ENCODE data around the gene KCNH1. TPM values are rescaled to one million over a fixed set of nuclear protein-coding genes. Genes with fewer than 3 reads are reported as not detected.
"Not testable (repeated sequence)": the region's sequence is repeated elsewhere in the genome, so short reads cannot be mapped to it uniquely, and the experiment has no call there.

Gene KCNH1
- total and polyA plus RNA-seq, 3 experiments from 2014 or later: not detected

DNA sequence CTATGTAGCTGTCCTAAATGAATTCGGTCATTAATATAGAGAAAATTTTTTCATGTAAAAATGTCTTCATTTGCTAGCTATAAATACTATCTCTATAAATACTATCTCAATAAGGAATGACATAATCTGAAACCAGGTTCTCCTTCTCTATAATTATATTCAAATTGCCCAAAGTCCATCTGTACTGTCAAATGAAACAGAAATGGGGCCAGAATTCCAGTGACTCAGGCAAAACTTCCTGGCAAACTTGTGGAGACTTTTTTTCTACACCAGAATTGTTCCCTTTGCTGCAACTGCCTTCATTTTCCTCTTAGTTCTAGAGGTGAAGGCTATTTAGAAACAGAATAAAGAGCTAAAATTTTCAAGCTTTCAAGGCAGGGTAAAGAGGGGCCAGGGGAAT lies 152.5 kb downstream of the KCNH1 start:
- peaks cover 7 to 21% of the 10 kb centered on the region in 2 donors for H3K27me3 Mint-ChIP-seq
- no peaks in the 10 kb centered on the region for H3K36me3 Mint-ChIP-seq
- H3K36me3 ChIP-seq (ENCODE audit: insufficient read depth, low read length): no peaks in the 10 kb centered on the region
- no peaks in the 10 kb centered on the region for H3K4me1 ChIP-seq (ENCODE audit: insufficient read depth, low read length)
- ChIA-PET POLR2A (no interaction called here), CTCF (no interaction called here)
- H3K4me3 Mint-ChIP-seq: no peak overlapping the region
- H3K27ac Mint-ChIP-seq: no peak overlapping the region
- no peak overlapping the region for H3K27ac ChIP-seq (ENCODE audit: low read depth, low read length)
- H3K27me3 ChIP-seq (ENCODE audit: insufficient read depth, low read length, poor library complexity, severe bottlenecking): no peaks in the 10 kb centered on the region
- no peaks in the 10 kb centered on the region for H3K9me3 ChIP-seq (ENCODE audit: low read length)
- no peak overlapping the region for H3K4me3 ChIP-seq (ENCODE audit: low read length)
- no peaks in the 10 kb centered on the region for H3K4me1 Mint-ChIP-seq
- DNase-seq: no peak
- peaks cover 2 to 15% (median 9%) of the 10 kb centered on the region in 5 donors for H3K9me3 Mint-ChIP-seq

DNA sequence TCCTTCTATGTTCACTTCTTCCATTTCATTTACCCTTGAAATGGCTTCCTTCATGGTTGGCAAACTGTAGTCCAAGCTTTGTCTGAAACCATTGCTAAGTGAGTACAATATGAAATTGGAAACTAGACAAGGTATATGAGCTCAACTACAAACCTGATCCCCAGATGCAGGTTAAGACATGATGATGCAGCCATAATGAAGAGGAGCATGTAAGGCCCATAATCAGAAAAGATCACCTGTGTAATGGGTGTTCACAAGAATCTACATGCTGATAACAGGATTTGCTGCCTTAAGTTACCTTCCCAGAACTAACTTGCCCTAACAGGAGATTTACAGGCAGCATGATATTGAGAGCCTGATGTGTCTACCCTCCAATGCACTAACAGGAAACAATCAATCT lies 153.9 kb downstream of the KCNH1 start:
- peaks cover 2 to 10% (median 7%) of the 10 kb centered on the region in 5 donors for H3K9me3 Mint-ChIP-seq
- POLR2A ChIA-PET: no interaction called here
- H3K4me1 Mint-ChIP-seq: no peaks in the 10 kb centered on the region
- CTCF ChIA-PET: no interaction called here
- DNase-seq: no peak
- Histone ChIP-seq H3K9me3 (ENCODE audit: low read length) (no peaks in the 10 kb centered on the region), H3K27me3 (ENCODE audit: insufficient read depth, low read length, poor library complexity, severe bottlenecking) (no peaks in the 10 kb centered on the region), H3K4me1 (ENCODE audit: insufficient read depth, low read length) (no peaks in the 10 kb centered on the region), H3K36me3 (ENCODE audit: insufficient read depth, low read length) (no peaks in the 10 kb centered on the region), H3K4me3 (ENCODE audit: low read length) (no peak overlapping the region), H3K27ac (ENCODE audit: low read depth, low read length) (no peak overlapping the region)
- H3K27me3 Mint-ChIP-seq: peaks cover 6 to 17% of the 10 kb centered on the region in 2 donors
- H3K36me3 Mint-ChIP-seq: no peaks in the 10 kb centered on the region
- no peak overlapping the region for H3K4me3 Mint-ChIP-seq
- H3K27ac Mint-ChIP-seq: no peak overlapping the region

DNA sequence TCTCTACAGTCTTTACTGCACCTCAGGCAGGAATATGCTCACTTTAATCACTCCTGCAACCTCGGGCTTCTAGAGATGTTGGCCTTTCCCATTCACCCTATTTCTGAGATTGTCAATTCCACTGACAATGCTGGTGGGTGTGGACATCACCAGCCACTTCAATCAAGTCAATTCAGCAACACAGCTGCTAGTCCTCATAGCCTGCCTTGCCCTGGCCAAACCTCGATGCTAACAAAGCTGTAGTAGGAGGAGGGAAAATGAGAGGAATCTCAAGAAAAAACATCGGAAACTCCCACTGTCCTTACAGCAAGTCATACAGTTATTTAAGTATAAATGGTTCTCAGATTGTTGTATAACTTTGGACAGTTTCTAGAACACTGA lies 155.0 kb downstream of the KCNH1 start:
- H3K27ac Mint-ChIP-seq: no peak overlapping the region

DNA sequence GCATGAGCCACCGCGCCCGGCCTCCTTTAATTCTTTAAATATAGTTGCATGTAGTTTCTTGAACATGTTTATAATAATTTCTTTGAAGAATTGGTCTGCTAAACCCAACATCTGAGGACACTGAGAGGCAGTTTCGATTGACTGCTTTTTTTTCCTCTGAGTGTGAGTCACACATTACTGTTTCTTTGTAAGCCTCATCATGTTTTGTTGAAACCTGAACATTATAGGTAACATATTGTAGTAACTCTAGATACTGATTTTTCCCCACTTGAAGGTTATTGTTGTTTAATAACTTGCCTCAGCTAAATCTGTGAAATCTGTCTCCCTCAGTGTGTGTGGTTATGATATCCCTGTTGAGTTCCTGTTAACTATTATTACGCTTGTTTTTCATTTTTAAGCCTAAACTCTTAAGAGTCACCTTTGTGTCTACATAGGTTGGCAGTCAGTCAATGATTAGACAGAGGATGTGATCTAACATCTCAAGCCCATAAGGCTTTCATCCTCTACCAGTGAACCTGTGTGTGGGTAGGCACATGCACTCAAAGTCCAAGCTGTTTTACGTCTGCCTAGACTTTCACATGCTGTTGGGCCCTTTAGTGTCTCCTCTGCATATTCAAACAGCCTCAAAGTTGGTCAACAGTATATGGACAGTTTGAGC lies 155.5 kb downstream of the KCNH1 start:
- no peak overlapping the region for H3K27ac Mint-ChIP-seq
- ChIA-PET CTCF (no interaction called here), POLR2A (no interaction called here)
- no peak overlapping the region for H3K4me3 Mint-ChIP-seq
- Histone ChIP-seq H3K4me1 (ENCODE audit: insufficient read depth, low read length) (no peaks in the 10 kb centered on the region), H3K9me3 (ENCODE audit: low read length) (no peaks in the 10 kb centered on the region), H3K36me3 (ENCODE audit: insufficient read depth, low read length) (no peaks in the 10 kb centered on the region), H3K27me3 (ENCODE audit: insufficient read depth, low read length, poor library complexity, severe bottlenecking) (no peaks in the 10 kb centered on the region), H3K4me3 (ENCODE audit: low read length) (no peak overlapping the region), H3K27ac (ENCODE audit: low read depth, low read length) (no peak overlapping the region)
- no peak for DNase-seq
- H3K36me3 Mint-ChIP-seq: no peaks in the 10 kb centered on the region
- H3K4me1 Mint-ChIP-seq: no peaks in the 10 kb centered on the region
- peaks cover 6 to 13% of the 10 kb centered on the region in 2 donors for H3K27me3 Mint-ChIP-seq
- peaks cover 2 to 9% (median 5%) of the 10 kb centered on the region in 5 donors for H3K9me3 Mint-ChIP-seq

More for the DNA sequence above, 155.0 kb downstream of the KCNH1 start:
- no peak overlapping the region for H3K4me3 Mint-ChIP-seq
- H3K4me1 Mint-ChIP-seq: no peaks in the 10 kb centered on the region
- DNase-seq: no peak
- H3K9me3 Mint-ChIP-seq: peaks cover 2 to 10% (median 5%) of the 10 kb centered on the region in 5 donors
- Histone ChIP-seq H3K27ac (ENCODE audit: low read depth, low read length) (no peak overlapping the region), H3K36me3 (ENCODE audit: insufficient read depth, low read length) (no peaks in the 10 kb centered on the region), H3K4me3 (ENCODE audit: low read length) (no peak overlapping the region), H3K4me1 (ENCODE audit: insufficient read depth, low read length) (no peaks in the 10 kb centered on the region), H3K9me3 (ENCODE audit: low read length) (no peaks in the 10 kb centered on the region), H3K27me3 (ENCODE audit: insufficient read depth, low read length, poor library complexity, severe bottlenecking) (no peaks in the 10 kb centered on the region)
- ChIA-PET CTCF (no interaction called here), POLR2A (no interaction called here)
- no peaks in the 10 kb centered on the region for H3K36me3 Mint-ChIP-seq
- H3K27me3 Mint-ChIP-seq: peaks cover 6 to 13% of the 10 kb centered on the region in 2 donors

DNA sequence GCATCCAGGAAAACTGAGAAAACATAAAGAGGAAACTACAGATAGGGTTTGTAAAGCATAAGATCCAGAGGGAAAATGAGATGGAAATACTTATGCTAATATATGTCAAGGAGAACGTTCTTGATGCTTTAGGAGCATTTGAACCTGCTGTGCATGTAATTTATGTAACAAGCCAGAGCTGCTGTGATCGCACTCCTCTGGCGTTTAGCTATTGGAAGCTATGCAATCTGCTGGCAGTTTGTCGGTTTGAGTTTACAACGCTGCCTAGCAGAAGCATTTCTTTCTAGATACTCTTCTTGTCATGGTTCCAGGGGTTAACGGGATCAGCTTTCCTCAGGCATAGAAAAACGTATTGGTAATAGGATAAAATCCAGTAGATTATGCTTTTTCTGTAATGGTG lies 182.7 kb downstream of the KCNH1 start:
- Histone ChIP-seq H3K27ac (ENCODE audit: low read depth, low read length) (no peak overlapping the region), H3K36me3 (ENCODE audit: insufficient read depth, low read length) (no peaks in the 10 kb centered on the region), H3K4me1 (ENCODE audit: insufficient read depth, low read length) (no peaks in the 10 kb centered on the region), H3K27me3 (ENCODE audit: insufficient read depth, low read length, poor library complexity, severe bottlenecking) (no peaks in the 10 kb centered on the region), H3K4me3 (ENCODE audit: low read length) (no peak overlapping the region), H3K9me3 (ENCODE audit: low read length) (no peaks in the 10 kb centered on the region)
- DNase-seq: no peak
- ChIA-PET POLR2A (no interaction called here), CTCF (interaction anchor here (1.0 kb wide), 1 partner anchor 183 kb away, joined by 3 read pairs; the partner anchor contains the start of gene KCNH1)
- Mint-ChIP-seq H3K36me3 (no peaks in the 10 kb centered on the region), H3K4me1 (no peaks in the 10 kb centered on the region), H3K4me3 (no peak overlapping the region), H3K9me3 (peaks cover 0 to 3% (median 0%) of the 10 kb centered on the region in 5 donors), H3K27me3 (peaks cover 3 to 6% of the 10 kb centered on the region in 2 donors), H3K27ac (no peak overlapping the region)

DNA sequence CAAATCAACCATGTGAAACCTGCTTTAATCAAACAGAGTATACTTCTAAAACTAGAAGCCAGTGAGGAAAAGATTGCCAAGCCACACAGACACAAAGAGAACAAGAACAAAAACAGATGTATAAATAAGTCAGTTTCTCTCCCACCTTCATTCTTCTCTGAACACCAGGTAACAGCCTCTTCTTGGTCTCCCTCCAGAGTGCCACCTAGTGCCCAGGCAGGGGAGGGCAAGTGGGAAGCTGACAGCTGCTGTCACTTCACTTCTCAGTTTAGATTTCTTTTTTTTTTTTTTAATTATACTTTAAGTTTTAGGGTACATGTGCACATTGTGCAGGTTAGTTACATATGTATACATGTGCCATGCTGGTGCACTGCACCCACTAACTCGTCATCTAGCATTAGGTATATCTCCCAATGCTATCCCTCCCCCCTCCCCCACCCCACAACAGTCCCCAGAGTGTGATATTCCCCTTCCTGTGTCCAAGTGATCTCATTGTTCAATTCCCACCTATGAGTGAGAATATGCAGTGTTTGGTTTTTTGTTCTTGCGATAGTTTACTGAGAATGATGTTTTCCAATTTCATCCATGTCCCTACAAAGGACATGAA lies 183.9 kb downstream of the KCNH1 start:
- H3K4me3 Mint-ChIP-seq; H3K27me3 ChIP-seq (ENCODE audit: insufficient read depth, low read length, poor library complexity, severe bottlenecking); CTCF ChIA-PET; H3K27me3 Mint-ChIP-seq; H3K27ac ChIP-seq (ENCODE audit: low read depth, low read length); H3K27ac Mint-ChIP-seq; H3K36me3 ChIP-seq (ENCODE audit: insufficient read depth, low read length); H3K9me3 Mint-ChIP-seq; H3K4me3 ChIP-seq (ENCODE audit: low read length); H3K4me1 Mint-ChIP-seq; POLR2A ChIA-PET; H3K36me3 Mint-ChIP-seq; H3K4me1 ChIP-seq (ENCODE audit: insufficient read depth, low read length); H3K9me3 ChIP-seq (ENCODE audit: low read length): not testable (repeated sequence)
- peak in 3 of 5 donors; percentile 2 to 50 (median 5) for DNase-seq

DNA sequence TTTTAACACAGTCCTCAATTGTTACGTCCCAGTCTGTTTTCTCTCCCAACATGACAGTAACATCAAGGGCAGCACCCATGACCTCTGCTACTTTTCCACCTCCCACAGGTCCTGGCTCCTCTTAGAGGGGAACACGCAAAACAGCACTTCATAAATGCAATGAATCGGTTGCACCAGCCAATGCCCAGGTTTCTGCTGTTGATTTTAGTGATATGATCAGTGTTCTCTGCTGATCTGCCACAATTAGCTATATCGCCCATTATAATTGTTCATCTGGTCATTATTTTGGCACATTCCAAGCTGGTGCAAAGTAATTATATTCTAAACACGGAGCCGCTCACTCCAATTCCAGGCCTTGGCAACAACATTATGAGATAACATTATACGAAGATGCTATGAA lies 184.5 kb downstream of the KCNH1 start:
- DNase-seq: no peak
- no peaks in the 10 kb centered on the region for H3K9me3 Mint-ChIP-seq
- ChIA-PET CTCF (no interaction called here), POLR2A (no interaction called here)
- no peaks in the 10 kb centered on the region for H3K9me3 ChIP-seq (ENCODE audit: low read length)
- H3K36me3 ChIP-seq (ENCODE audit: insufficient read depth, low read length): no peaks in the 10 kb centered on the region
- H3K36me3 Mint-ChIP-seq: no peaks in the 10 kb centered on the region
- no peak overlapping the region for H3K4me3 ChIP-seq (ENCODE audit: low read length)
- no peaks in the 10 kb centered on the region for H3K4me1 Mint-ChIP-seq
- H3K4me1 ChIP-seq (ENCODE audit: insufficient read depth, low read length): no peaks in the 10 kb centered on the region
- peaks cover 3 to 10% of the 10 kb centered on the region in 2 donors for H3K27me3 Mint-ChIP-seq
- no peak overlapping the region for H3K27ac Mint-ChIP-seq
- H3K27me3 ChIP-seq (ENCODE audit: insufficient read depth, low read length, poor library complexity, severe bottlenecking): no peaks in the 10 kb centered on the region
- no peak overlapping the region for H3K4me3 Mint-ChIP-seq
- no peak overlapping the region for H3K27ac ChIP-seq (ENCODE audit: low read depth, low read length)

DNA sequence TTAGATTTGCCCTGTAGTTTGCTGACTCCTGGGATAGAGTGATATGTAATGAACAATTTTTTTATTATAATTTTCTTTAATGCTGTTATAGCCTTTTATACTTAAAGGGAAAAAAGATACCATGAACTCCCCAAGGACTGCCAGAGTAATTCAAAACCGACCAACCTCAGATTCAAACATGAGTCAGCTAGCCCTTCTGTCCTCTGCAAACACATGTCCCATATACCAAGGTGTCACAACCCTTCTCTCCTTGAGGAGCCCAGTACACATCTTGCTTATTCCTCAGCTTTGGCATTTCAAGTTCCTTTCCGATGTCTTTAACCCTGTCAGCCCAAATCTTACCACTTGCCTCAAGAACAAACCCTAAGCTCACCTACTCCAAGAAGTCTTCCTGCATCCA lies 184.9 kb downstream of the KCNH1 start:
- no peak overlapping the region for H3K4me3 Mint-ChIP-seq
- H3K36me3 Mint-ChIP-seq: no peaks in the 10 kb centered on the region
- Histone ChIP-seq H3K4me3 (ENCODE audit: low read length) (no peak overlapping the region), H3K27me3 (ENCODE audit: insufficient read depth, low read length, poor library complexity, severe bottlenecking) (no peaks in the 10 kb centered on the region), H3K9me3 (ENCODE audit: low read length) (no peaks in the 10 kb centered on the region), H3K36me3 (ENCODE audit: insufficient read depth, low read length) (no peaks in the 10 kb centered on the region), H3K4me1 (ENCODE audit: insufficient read depth, low read length) (no peaks in the 10 kb centered on the region), H3K27ac (ENCODE audit: low read depth, low read length) (no peak overlapping the region)
- no peak for DNase-seq
- ChIA-PET POLR2A (interaction anchor here (0.7 kb wide), 1 partner anchor 598 kb away, joined by 3 read pairs; no protein-coding TSS in a partner anchor), CTCF (no interaction called here)
- no peak overlapping the region for H3K27ac Mint-ChIP-seq
- H3K27me3 Mint-ChIP-seq: peaks cover 3 to 10% of the 10 kb centered on the region in 2 donors
- no peaks in the 10 kb centered on the region for H3K4me1 Mint-ChIP-seq
- no peaks in the 10 kb centered on the region for H3K9me3 Mint-ChIP-seq

Measured in CD8-positive, alpha-beta memory T cell (primary cell).